OCI-LY3 (cell line): ENCODE measurements around the gene SYS1.

Experiments
- H2AFZ ChIP-seq: fragments of 200-600, 300-600 bp; shearing (Covaris generic); 2 replicates; pipeline ENCODE4 v1.6.0; 2014; ENCODE audit warnings: antibody characterized with exemption, low read depth, low read length
- H3K27ac ChIP-seq: fragments of 200-600, 300-600 bp; sonication (generic); 2 replicates; pipeline ENCODE4 v1.5.1; 2014; ENCODE audit warnings: mild to moderate bottlenecking, low read length, moderate library complexity, mixed read lengths
- H3K27me3 ChIP-seq: fragments of 200-600, 300-600 bp; sonication (generic); 2 replicates; pipeline ENCODE4 v1.6.1; 2014; ENCODE audit warnings: low read depth, low read length, mixed read lengths
- H3K36me3 ChIP-seq: fragments of 200-600, 300-600 bp; sonication (generic); replicated peaks from 2 replicates; pipeline ENCODE3; 2014; ENCODE audit warnings: low read depth, low read length, mixed read lengths
- H3K4me1 ChIP-seq: fragments of 300-600, 200-600 bp; sonication (generic); 2 replicates; pipeline ENCODE4 v1.6.1; 2014; ENCODE audit warnings: low read length, mixed read lengths
- H3K4me2 ChIP-seq: fragments of 200-600, 300-600 bp; sonication (generic); 2 replicates; pipeline ENCODE4 v1.6.1; 2014; ENCODE audit warnings: low read length, mixed read lengths
- H3K4me3 ChIP-seq: fragments of 300-600, 200-600 bp; sonication (generic); 2 replicates; pipeline ENCODE4 v1.5.1; 2014; ENCODE audit warnings: antibody characterized with exemption, mild to moderate bottlenecking, low read length, moderate library complexity
- H3K79me2 ChIP-seq: fragments of 300-600, 200-600 bp; shearing (Covaris generic); 2 replicates; pipeline ENCODE4 v1.6.1; 2014; ENCODE audit warnings: mild to moderate bottlenecking, low read length, mixed read lengths
- H3K9ac ChIP-seq: fragments of 300-600, 200-600 bp; shearing (Covaris generic); 2 replicates; pipeline ENCODE4 v1.6.0; 2014; ENCODE audit warnings: mild to moderate bottlenecking, low read length, moderate library complexity
- H3K9me3 ChIP-seq: fragments of 200-600, 300-600 bp; shearing (Covaris generic); 2 replicates; pipeline ENCODE4 v1.6.1; 2014; ENCODE audit warnings: low read length, mixed read lengths; ENCODE audit not compliant: insufficient read depth
- H4K20me1 ChIP-seq: fragments of 200-600, 300-600 bp; sonication (generic); 2 replicates; pipeline ENCODE4 v1.6.1; 2016; ENCODE audit warnings: low read length, mixed read lengths; ENCODE audit not compliant: insufficient read depth
- EZH2phosphoT487 ChIP-seq: fragments of 200-600 bp; shearing (Covaris generic); IDR thresholded peaks from 2 replicates; pipeline ENCODE4 v1.6.1; 2018; ENCODE audit warnings: antibody characterized with exemption, mixed run types, low read depth
- TF ChIP-seq, protein P1 (sequence below): fragments of 200-600, 300-600 bp; sonication (generic); IDR thresholded peaks from 2 replicates; pipeline ENCODE4 v1.5.1; 2014; ENCODE audit warnings: antibody characterized with exemption, low read length, low read depth

SYS1 gene

DNA sequence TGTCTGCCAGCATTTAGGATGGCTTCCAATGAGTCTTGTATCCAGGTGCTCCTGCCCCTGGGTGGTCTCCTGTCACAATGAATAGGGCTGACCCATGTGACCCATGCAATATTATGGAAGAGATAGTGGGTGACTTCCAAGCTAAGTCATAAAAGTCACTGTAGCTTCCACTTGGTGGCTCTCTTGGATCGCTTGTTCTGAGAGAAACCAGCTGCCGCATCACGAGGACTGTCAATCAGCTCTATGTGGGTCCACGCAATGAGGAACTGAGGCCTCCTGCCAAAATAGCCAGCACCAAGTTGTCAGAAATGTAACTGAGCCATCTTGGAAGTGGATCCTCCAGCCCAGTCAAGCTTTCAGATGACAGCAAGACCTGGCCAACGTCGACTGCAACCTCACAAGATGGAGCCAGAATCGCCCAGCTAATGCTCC is 40.0 kb upstream of the SYS1 start:
- Histone ChIP-seq H2AFZ (peak overlapping the region; percentile 7; the same call in 1 of the 2 replicates), H3K36me3 (peaks cover 4% of the 10 kb centered on the region), H3K27ac (no peak overlapping the region), H3K4me3 (no peak overlapping the region), H3K4me1 (peaks cover 38% of the 10 kb centered on the region), H3K9me3 (no peaks in the 10 kb centered on the region), H3K27me3 (peaks cover 7% of the 10 kb centered on the region), H3K9ac (no peak overlapping the region), H4K20me1 (no peaks in the 10 kb centered on the region), H3K4me2 (peak overlapping the region; percentile 38), H3K79me2 (no peaks in the 10 kb centered on the region)
- TF ChIP-seq EZH2phosphoT487 = no peak
- TF ChIP-seq, protein P1, sequence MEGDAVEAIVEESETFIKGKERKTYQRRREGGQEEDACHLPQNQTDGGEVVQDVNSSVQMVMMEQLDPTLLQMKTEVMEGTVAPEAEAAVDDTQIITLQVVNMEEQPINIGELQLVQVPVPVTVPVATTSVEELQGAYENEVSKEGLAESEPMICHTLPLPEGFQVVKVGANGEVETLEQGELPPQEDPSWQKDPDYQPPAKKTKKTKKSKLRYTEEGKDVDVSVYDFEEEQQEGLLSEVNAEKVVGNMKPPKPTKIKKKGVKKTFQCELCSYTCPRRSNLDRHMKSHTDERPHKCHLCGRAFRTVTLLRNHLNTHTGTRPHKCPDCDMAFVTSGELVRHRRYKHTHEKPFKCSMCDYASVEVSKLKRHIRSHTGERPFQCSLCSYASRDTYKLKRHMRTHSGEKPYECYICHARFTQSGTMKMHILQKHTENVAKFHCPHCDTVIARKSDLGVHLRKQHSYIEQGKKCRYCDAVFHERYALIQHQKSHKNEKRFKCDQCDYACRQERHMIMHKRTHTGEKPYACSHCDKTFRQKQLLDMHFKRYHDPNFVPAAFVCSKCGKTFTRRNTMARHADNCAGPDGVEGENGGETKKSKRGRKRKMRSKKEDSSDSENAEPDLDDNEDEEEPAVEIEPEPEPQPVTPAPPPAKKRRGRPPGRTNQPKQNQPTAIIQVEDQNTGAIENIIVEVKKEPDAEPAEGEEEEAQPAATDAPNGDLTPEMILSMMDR = peak; percentile 95

DNA sequence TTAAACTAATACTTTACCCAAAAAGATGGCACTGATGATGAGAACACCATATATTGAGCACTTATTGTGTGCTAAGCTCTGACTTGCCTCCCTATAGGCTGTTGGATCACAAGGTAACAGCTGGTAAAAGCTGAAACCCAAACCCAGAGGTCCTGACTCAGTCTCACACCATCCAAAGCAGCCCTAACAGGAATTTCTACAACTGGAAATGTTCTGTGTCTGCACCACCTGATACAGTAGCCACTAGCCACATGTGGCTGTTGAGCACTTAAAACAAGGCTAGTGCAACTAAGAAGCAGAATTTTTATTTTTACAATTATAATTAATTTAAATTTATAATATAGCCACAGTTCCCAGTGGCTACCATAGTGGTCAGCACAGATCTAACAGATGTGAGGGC is 39.2 kb upstream of the SYS1 start:
- Histone ChIP-seq H3K27me3 (peaks cover under 1% of the 10 kb centered on the region; the same call in 1 of the 2 replicates), H3K4me1 (peaks cover 31% of the 10 kb centered on the region), H3K27ac (no peak overlapping the region), H3K4me3 (no peak overlapping the region), H3K36me3 (peaks cover 4% of the 10 kb centered on the region), H3K79me2 (no peaks in the 10 kb centered on the region), H3K9ac (no peak overlapping the region), H2AFZ (no peak overlapping the region), H4K20me1 (no peaks in the 10 kb centered on the region), H3K9me3 (no peaks in the 10 kb centered on the region), H3K4me2 (no peak overlapping the region)
- TF ChIP-seq, protein P1 = no peak
- TF ChIP-seq EZH2phosphoT487 = no peak

DNA sequence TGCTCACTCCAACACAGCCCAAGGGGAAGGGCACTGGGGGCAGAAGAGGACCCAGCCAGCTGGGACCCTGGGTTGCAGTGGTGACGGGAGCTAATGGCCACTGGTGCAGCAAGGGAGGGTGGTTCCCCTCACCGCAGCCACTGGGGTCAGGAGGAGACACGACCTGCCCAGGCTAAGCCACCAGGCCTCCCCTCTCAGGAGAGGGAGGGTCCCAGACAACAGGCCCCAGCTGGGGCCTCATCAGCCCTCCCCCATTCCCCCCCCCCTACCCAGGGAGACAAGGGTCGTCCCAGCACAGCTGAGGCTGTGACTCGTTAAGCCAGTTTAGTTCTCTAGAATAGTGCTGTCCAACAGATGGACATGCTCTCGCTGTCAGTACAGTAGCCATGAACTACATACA is 37.6 kb upstream of the SYS1 start:
- H4K20me1 ChIP-seq = no peaks in the 10 kb centered on the region
- H3K4me2 ChIP-seq = no peak overlapping the region
- H3K9ac ChIP-seq = no peak overlapping the region
- H3K27me3 ChIP-seq = no peaks in the 10 kb centered on the region
- H3K9me3 ChIP-seq = no peaks in the 10 kb centered on the region
- H3K4me3 ChIP-seq = no peak overlapping the region
- peaks cover 11% of the 10 kb centered on the region for H3K36me3 ChIP-seq
- H3K4me1 ChIP-seq = peaks cover 28% of the 10 kb centered on the region
- H3K27ac ChIP-seq = no peak overlapping the region
- no peaks in the 10 kb centered on the region for H3K79me2 ChIP-seq
- TF ChIP-seq, protein P1 = no peak
- TF ChIP-seq EZH2phosphoT487 = no peak
- no peak overlapping the region for H2AFZ ChIP-seq

DNA sequence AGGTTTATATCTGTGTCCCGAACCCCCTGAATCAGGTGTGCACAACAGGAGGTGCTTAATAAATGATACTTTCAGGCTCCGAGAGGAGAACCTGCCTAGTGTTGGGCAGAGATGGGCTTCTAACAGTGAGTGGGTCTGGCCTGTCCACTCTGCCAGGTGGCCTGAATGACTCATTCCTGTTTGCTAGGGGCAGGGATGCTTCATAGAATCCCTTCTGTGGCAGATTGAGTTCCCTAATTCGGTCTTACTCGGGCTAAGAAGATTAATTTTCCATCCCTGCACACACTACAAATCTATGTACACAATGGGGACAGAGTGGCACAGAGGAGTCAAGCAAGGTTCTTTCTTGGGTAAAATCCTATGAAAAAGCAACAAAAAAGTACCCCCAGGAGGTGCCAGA is 34.5 kb upstream of the SYS1 start:
- H3K36me3 ChIP-seq = peaks cover 15% of the 10 kb centered on the region
- no peak overlapping the region for H3K9ac ChIP-seq
- no peak for TF ChIP-seq EZH2phosphoT487
- TF ChIP-seq, protein P1 = no peak
- H3K79me2 ChIP-seq = no peaks in the 10 kb centered on the region
- no peak overlapping the region for H3K4me3 ChIP-seq
- H3K4me1 ChIP-seq = peaks cover 11% of the 10 kb centered on the region
- H3K27ac ChIP-seq = no peak overlapping the region
- H3K9me3 ChIP-seq = no peaks in the 10 kb centered on the region
- H3K4me2 ChIP-seq = no peak overlapping the region
- H3K27me3 ChIP-seq = no peaks in the 10 kb centered on the region
- no peaks in the 10 kb centered on the region for H4K20me1 ChIP-seq
- no peak overlapping the region for H2AFZ ChIP-seq
